MM.1S (cell line): Measurements from ENCODE around the gene ONECUT1.

Experiments
- DNase-seq: peaks from one replicate; pipeline ENCODE4 v3.0.0-alpha.2; 2015
- H2AFZ ChIP-seq: fragments of 300-600 bp; sonication (generic); 2 replicates; pipeline ENCODE4 v1.6.0; 2016; ENCODE audit warnings: antibody characterized with exemption, low read length
- H3F3A ChIP-seq: fragments of 300-600 bp; sonication (generic); 2 replicates; pipeline ENCODE4 v1.6.1; 2016; ENCODE audit warnings: mild to moderate bottlenecking, antibody characterized with exemption, low read length, moderate library complexity, mixed read lengths; ENCODE audit not compliant: insufficient read depth
- H3K27ac ChIP-seq: fragments of 300-600 bp; sonication (generic); 2 replicates; pipeline ENCODE4 v1.5.1; 2016; ENCODE audit warnings: mild to moderate bottlenecking, low read length
- H3K27me3 ChIP-seq: fragments of 300-600 bp; sonication (generic); replicated peaks from 2 replicates; pipeline ENCODE4 v1.6.0; 2016; ENCODE audit warnings: low read length; ENCODE audit not compliant: insufficient read depth
- H3K36me3 ChIP-seq: fragments of 300-600 bp; sonication (generic); replicated peaks from 2 replicates; pipeline ENCODE4 v1.6.1; 2016; ENCODE audit warnings: mild to moderate bottlenecking, low read length, mixed read lengths; ENCODE audit not compliant: insufficient read depth
- H3K4me1 ChIP-seq: fragments of 300-600 bp; sonication (generic); 2 replicates; pipeline ENCODE4 v1.6.1; 2016; ENCODE audit warnings: low read length, mixed read lengths
- H3K4me2 ChIP-seq: fragments of 300-600 bp; sonication (generic); 2 replicates; pipeline ENCODE4 v1.6.0; 2016; ENCODE audit warnings: low read depth, low read length
- H3K4me3 ChIP-seq: fragments of 300-600 bp; sonication (generic); 2 replicates; pipeline ENCODE4 v1.5.1; 2016; ENCODE audit warnings: low read length, mixed read lengths
- H3K79me2 ChIP-seq: fragments of 300-600 bp; sonication (generic); 2 replicates; pipeline ENCODE4 v1.6.1; 2016; ENCODE audit warnings: mixed run types, low read length, mixed read lengths
- H3K9ac ChIP-seq: fragments of 300-600 bp; sonication (generic); 2 replicates; pipeline ENCODE4 v1.6.1; 2016; ENCODE audit warnings: low read length, mixed read lengths
- H3K9me2 ChIP-seq: fragments of 300-600 bp; sonication (generic); replicated peaks from 2 replicates; pipeline ENCODE4 v1.6.1; 2016; ENCODE audit warnings: mild to moderate bottlenecking, low read length, mixed read lengths; ENCODE audit not compliant: insufficient read depth
- H3K9me3 ChIP-seq: fragments of 300-600 bp; sonication (generic); replicated peaks from 2 replicates; pipeline ENCODE4 v1.6.1; 2016; ENCODE audit warnings: mild to moderate bottlenecking, low read length, mixed read lengths; ENCODE audit not compliant: insufficient read depth
- H4K20me1 ChIP-seq: fragments of 300-600 bp; sonication (generic); 2 replicates; pipeline ENCODE4 v1.6.1; 2016; ENCODE audit warnings: mild to moderate bottlenecking, low read length, moderate library complexity, mixed read lengths; ENCODE audit not compliant: insufficient read depth
- EZH2 ChIP-seq: fragments of 300-600 bp; sonication (generic); optimal IDR thresholded peaks from 2 replicates; pipeline ENCODE3; 2017; ENCODE audit warnings: low read depth, mild to moderate bottlenecking, antibody characterized with exemption, low read length, mixed read lengths
- EZH2phosphoT487 ChIP-seq: fragments of 300-600 bp; sonication (generic); IDR thresholded peaks from 2 replicates; pipeline ENCODE4 v1.6.1; 2018; ENCODE audit warnings: antibody characterized with exemption, low read length
- TF ChIP-seq, protein P1 (sequence below): fragments of 300-600 bp; sonication (generic); IDR thresholded peaks from 2 replicates; pipeline ENCODE4 v1.5.1; 2016; ENCODE audit warnings: antibody characterized with exemption, low read length, mixed read lengths

The ONECUT1 gene

DNA sequence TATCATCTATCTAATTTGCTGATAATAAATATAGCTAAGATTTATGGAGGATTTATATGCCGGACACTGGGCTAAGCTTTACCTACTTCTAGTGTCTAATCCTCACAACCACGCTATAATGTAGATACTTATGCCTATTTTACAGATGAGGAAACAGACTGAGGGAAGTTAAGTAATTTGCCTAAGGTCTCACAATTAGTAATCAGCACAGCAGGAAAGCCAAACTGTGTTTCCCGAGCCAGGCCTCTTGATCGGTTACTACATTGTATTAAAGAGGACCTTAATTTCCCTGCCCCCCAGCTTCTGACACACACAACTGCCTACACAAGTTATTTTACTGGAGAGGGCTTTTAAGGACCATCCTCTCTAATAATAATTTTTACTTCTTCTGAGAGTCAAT, 40.9 kb downstream of the ONECUT1 start:
- H3K4me2 ChIP-seq = no peak overlapping the region
- H3K36me3 ChIP-seq = no peaks in the 10 kb centered on the region
- no peak overlapping the region for H3K27ac ChIP-seq
- H3F3A ChIP-seq = no peaks in the 10 kb centered on the region
- no peak for TF ChIP-seq EZH2
- TF ChIP-seq, protein P1, sequence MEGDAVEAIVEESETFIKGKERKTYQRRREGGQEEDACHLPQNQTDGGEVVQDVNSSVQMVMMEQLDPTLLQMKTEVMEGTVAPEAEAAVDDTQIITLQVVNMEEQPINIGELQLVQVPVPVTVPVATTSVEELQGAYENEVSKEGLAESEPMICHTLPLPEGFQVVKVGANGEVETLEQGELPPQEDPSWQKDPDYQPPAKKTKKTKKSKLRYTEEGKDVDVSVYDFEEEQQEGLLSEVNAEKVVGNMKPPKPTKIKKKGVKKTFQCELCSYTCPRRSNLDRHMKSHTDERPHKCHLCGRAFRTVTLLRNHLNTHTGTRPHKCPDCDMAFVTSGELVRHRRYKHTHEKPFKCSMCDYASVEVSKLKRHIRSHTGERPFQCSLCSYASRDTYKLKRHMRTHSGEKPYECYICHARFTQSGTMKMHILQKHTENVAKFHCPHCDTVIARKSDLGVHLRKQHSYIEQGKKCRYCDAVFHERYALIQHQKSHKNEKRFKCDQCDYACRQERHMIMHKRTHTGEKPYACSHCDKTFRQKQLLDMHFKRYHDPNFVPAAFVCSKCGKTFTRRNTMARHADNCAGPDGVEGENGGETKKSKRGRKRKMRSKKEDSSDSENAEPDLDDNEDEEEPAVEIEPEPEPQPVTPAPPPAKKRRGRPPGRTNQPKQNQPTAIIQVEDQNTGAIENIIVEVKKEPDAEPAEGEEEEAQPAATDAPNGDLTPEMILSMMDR = no peak
- TF ChIP-seq EZH2phosphoT487 = no peak
- DNase-seq = no peak
- no peak overlapping the region for H2AFZ ChIP-seq
- H3K27me3 ChIP-seq = no peaks in the 10 kb centered on the region
- no peaks in the 10 kb centered on the region for H3K4me1 ChIP-seq
- H3K9ac ChIP-seq = no peak overlapping the region
- no peaks in the 10 kb centered on the region for H4K20me1 ChIP-seq
- no peaks in the 10 kb centered on the region for H3K9me2 ChIP-seq
- H3K79me2 ChIP-seq = no peaks in the 10 kb centered on the region
- no peak overlapping the region for H3K4me3 ChIP-seq
- H3K9me3 ChIP-seq = no peaks in the 10 kb centered on the region

DNA sequence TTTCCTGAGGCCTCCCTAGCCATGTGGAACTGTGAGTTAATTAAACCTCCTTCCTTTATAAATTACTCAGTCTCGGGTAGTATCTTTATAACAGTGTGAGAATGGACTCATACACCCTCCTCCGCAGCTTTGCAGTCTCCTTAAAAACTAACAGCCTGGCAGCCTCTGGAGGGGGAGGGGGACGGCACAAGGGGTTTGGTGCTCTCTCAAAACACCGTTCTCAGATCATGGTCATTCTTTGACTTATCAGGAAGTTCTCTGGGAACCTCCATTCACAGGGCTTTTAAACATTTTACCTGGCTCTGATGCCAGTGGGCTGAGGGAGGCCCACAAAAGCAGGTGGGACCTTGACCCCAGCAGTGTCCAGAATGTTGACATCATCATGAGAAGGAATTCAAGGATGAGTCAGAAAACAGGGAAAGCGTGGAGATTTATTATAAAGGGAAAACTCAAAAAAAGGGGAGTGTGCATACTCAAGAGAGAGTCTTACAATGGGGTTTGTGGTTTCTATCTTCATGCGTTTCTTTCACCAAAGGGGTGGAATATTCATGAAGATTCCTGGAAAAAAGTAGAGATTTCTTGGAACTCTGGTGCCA, 43.9 kb downstream of the ONECUT1 start:
- H3F3A ChIP-seq = no peaks in the 10 kb centered on the region
- H3K9ac ChIP-seq = no peak overlapping the region
- no peaks in the 10 kb centered on the region for H3K79me2 ChIP-seq
- no peak for DNase-seq
- no peaks in the 10 kb centered on the region for H3K9me2 ChIP-seq
- no peak overlapping the region for H3K4me3 ChIP-seq
- H3K27me3 ChIP-seq = no peaks in the 10 kb centered on the region
- no peaks in the 10 kb centered on the region for H3K36me3 ChIP-seq
- H3K4me2 ChIP-seq = no peak overlapping the region
- H4K20me1 ChIP-seq = no peaks in the 10 kb centered on the region
- TF ChIP-seq, protein P1 = no peak
- TF ChIP-seq EZH2 = no peak
- TF ChIP-seq EZH2phosphoT487 = no peak
- H3K9me3 ChIP-seq = no peaks in the 10 kb centered on the region
- H2AFZ ChIP-seq = no peak overlapping the region
- no peak overlapping the region for H3K27ac ChIP-seq
- H3K4me1 ChIP-seq = no peaks in the 10 kb centered on the region

DNA sequence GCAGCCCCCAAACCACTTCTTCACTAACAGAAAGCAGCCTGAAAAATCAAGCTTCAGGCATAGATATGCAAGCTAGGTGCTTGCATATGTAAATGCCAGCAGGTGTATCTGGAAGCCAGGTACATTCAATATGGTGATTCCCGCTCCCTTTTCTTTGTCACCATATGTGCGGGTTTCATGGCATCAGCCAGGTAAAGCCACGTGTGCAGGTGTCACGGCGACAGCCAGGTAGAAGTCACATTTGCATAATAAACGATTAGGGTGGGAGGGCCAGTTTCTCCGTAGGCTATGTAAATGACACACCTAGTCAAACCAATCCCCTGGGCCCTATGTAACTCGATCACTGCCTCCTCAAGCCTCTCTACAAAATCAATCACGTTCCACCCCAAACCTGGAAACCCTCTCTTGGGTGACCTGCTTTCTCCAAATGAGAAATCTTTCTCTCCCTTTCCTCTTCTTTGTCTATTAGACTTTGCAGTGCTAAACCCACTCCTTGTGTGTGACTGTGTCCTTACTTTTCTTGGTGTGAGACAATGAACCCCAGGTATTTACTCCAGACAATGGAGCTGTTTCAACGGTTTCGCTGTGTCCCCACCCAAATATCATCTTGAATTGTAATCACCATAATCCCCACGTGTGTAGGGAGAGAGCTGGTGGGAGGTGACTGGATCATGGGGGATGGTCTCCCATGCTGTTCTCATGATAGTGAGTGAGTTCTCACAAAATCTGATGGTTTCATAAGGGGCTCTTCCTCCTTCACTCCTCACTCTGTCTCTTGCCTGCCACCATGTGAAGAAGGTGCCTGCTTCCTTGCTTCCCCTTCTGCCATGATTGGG, 44.6 kb downstream of the ONECUT1 start:
- H3K27ac ChIP-seq = no peak overlapping the region
- DNase-seq = no peak
- H3K4me1 ChIP-seq = no peaks in the 10 kb centered on the region

More for the DNA sequence above, 44.6 kb downstream of the ONECUT1 start:
- no peaks in the 10 kb centered on the region for H3K79me2 ChIP-seq
- no peaks in the 10 kb centered on the region for H4K20me1 ChIP-seq
- no peaks in the 10 kb centered on the region for H3K36me3 ChIP-seq
- H3K9me3 ChIP-seq = no peaks in the 10 kb centered on the region
- TF ChIP-seq EZH2 = no peak
- TF ChIP-seq, protein P1 = no peak
- no peak for TF ChIP-seq EZH2phosphoT487
- no peaks in the 10 kb centered on the region for H3K9me2 ChIP-seq
- no peaks in the 10 kb centered on the region for H3F3A ChIP-seq
- no peak overlapping the region for H3K9ac ChIP-seq
- H2AFZ ChIP-seq = no peak overlapping the region
- no peak overlapping the region for H3K4me3 ChIP-seq
- H3K27me3 ChIP-seq = no peaks in the 10 kb centered on the region
- no peak overlapping the region for H3K4me2 ChIP-seq
